RKO (cell line): ENCODE measurements around the gene PLAAT1.

Source experiments
- DNase-seq: peaks from one replicate; pipeline ENCODE4 v3.0.0-alpha.2; 2016; ENCODE audit warnings: low spot score

The PLAAT1 gene

GRCh38 chr3:193253986-193254660 lies 13.1 kb downstream of the PLAAT1 start:
- DNase-seq: no peak

- DNase-seq: no peak
These were observed 20.9 kb downstream of the PLAAT1 start for GRCh38 chr3:193261970-193262369.

GRCh38 chr3:193262707-193263106 lies 21.7 kb downstream of the PLAAT1 start:
- DNase-seq: peak; percentile 9

GRCh38 chr3:193269343-193270028 lies 28.5 kb downstream of the PLAAT1 start:
- DNase-seq: no peak

GRCh38 chr3:193270451-193270850 lies 29.4 kb downstream of the PLAAT1 start:
- no peak for DNase-seq

GRCh38 chr3:193271101-193271840 lies 30.2 kb downstream of the PLAAT1 start:
- DNase-seq: no peak

- no peak for DNase-seq
These were observed 51.4 kb downstream of the PLAAT1 start for GRCh38 chr3:193292386-193292785.

GRCh38 chr3:193295985-193296384 lies 55.0 kb downstream of the PLAAT1 start:
- DNase-seq: no peak

- DNase-seq: peak; percentile 66
These were observed 56.4 kb downstream of the PLAAT1 start for GRCh38 chr3:193297421-193297820.

GRCh38 chr3:193301433-193301832 lies 60.4 kb downstream of the PLAAT1 start:
- DNase-seq: peak; percentile 79

GRCh38 chr3:193305356-193305755 lies 64.3 kb downstream of the PLAAT1 start:
- no peak for DNase-seq

GRCh38 chr3:193310914-193311723 lies 70.1 kb downstream of the PLAAT1 start:
- no peak for DNase-seq

- no peak for DNase-seq
These were observed 72.3 kb downstream of the PLAAT1 start for GRCh38 chr3:193313061-193313958.

- DNase-seq: no peak
These were observed 73.1 kb downstream of the PLAAT1 start for GRCh38 chr3:193314161-193314560.

- DNase-seq: no peak
These were observed 76.8 kb downstream of the PLAAT1 start for GRCh38 chr3:193317682-193318300.
